ENCODE measurements around the gene PHPT1.

GRCh38 chr9:136804509-136805206 is 44.6 kb upstream of the PHPT1 start:
- TF ChIP-seq CTCF (IDR thresholded peaks at IDR 0.05): no peak
- no peak for TF ChIP-seq POLR2A (IDR thresholded peaks at IDR 0.05)
- TF ChIP-seq EP300 (IDR thresholded peaks at IDR 0.05): no peak
